GM12892 (cell line): ENCODE results near the gene TSPAN2.

Experiments
- POLR2A ChIP-seq: IDR thresholded peaks from 2 replicates; pipeline ENCODE4 v1.6.1; 2011; ENCODE audit warnings: low read depth, low read length, control low read depth
- POLR2AphosphoS5 ChIP-seq: IDR thresholded peaks from 2 replicates; pipeline ENCODE4 v1.6.1; 2011; ENCODE audit warnings: low read depth, low read length, control low read depth

- TF ChIP-seq POLR2AphosphoS5 (no peak), POLR2A (no peak)
Measured at GRCh38 chr1:115041654-115042053, 47.6 kb downstream of the TSPAN2 start.
